NCI-H2196 treated with DMSO at 0.1 percent for 48 hours (cell line): ENCODE data around the gene CCDC77.
"Not testable (repeated sequence)": the region's sequence is repeated elsewhere in the genome, so short reads cannot be mapped to it uniquely, and the experiment has no call there.

Source experiments
- DNase-seq: peaks from one replicate; lab custom pipeline; 2025; ENCODE audit not compliant: unreplicated experiment; lab: John Stamatoyannopoulos, UW

CCDC77 gene

GRCh38 chr12:401235-402028, at the start of gene CCDC77:
Gene CCDC77 (plus strand): TSS chr12:401644. CDS start chr12:409384, 7,740 bp downstream.
- DNase-seq, result no peak

GRCh38 chr12:356276-356988, 45.0 kb upstream of the CCDC77 start:
- no peak for DNase-seq

- no peak for DNase-seq
Observed at GRCh38 chr12:359091-359490, 42.4 kb upstream of the CCDC77 start.

- no peak for DNase-seq
Observed at GRCh38 chr12:366820-367219, 34.6 kb upstream of the CCDC77 start.

GRCh38 chr12:367972-368371, 33.5 kb upstream of the CCDC77 start:
- no peak for DNase-seq

GRCh38 chr12:370739-371485, 30.5 kb upstream of the CCDC77 start:
- DNase-seq, result not testable (repeated sequence)

GRCh38 chr12:386651-387050, 14.8 kb upstream of the CCDC77 start:
- no peak for DNase-seq

- DNase-seq, result no peak
Observed at GRCh38 chr12:388012-388411, 13.4 kb upstream of the CCDC77 start.

- no peak for DNase-seq
Observed at GRCh38 chr12:388541-389141, 12.8 kb upstream of the CCDC77 start.

- DNase-seq, result no peak
Observed at GRCh38 chr12:389142-390096, 12.0 kb upstream of the CCDC77 start, which contains the start of gene KDM5A. Gene KDM5A (minus strand): TSS chr12:389320. CDS start chr12:389091, 229 bp downstream.

- no peak for DNase-seq
Observed at GRCh38 chr12:400828-401227, 616 bp upstream of the CCDC77 start.

GRCh38 chr12:402029-402389, 565 bp downstream of the CCDC77 start:
- no peak for DNase-seq

GRCh38 chr12:414859-415258, 13.4 kb downstream of the CCDC77 start:
- DNase-seq, result no peak

GRCh38 chr12:418432-418831, 17.0 kb downstream of the CCDC77 start:
- no peak for DNase-seq

GRCh38 chr12:422526-422925, 21.1 kb downstream of the CCDC77 start:
- DNase-seq, result no peak

GRCh38 chr12:435737-436136, 34.3 kb downstream of the CCDC77 start:
- DNase-seq, result not testable (repeated sequence)

- no peak for DNase-seq
Observed at GRCh38 chr12:442235-442884, 40.9 kb downstream of the CCDC77 start.

- DNase-seq, result no peak
Observed at GRCh38 chr12:447141-447540, 45.7 kb downstream of the CCDC77 start.

GRCh38 chr12:449203-449602, 47.8 kb downstream of the CCDC77 start:
- DNase-seq, result no peak

- no peak for DNase-seq
Observed at GRCh38 chr12:450438-450837, 49.0 kb downstream of the CCDC77 start.
